ENCODE results near the gene CHMP3.
A peak's percentile ranks its signal among the peaks of the same experiment; 100 is the strongest.
"Not testable (repeated sequence)": the region's sequence is repeated elsewhere in the genome, so short reads cannot be mapped to it uniquely, and the experiment has no call there.

Gene CHMP3

DNA sequence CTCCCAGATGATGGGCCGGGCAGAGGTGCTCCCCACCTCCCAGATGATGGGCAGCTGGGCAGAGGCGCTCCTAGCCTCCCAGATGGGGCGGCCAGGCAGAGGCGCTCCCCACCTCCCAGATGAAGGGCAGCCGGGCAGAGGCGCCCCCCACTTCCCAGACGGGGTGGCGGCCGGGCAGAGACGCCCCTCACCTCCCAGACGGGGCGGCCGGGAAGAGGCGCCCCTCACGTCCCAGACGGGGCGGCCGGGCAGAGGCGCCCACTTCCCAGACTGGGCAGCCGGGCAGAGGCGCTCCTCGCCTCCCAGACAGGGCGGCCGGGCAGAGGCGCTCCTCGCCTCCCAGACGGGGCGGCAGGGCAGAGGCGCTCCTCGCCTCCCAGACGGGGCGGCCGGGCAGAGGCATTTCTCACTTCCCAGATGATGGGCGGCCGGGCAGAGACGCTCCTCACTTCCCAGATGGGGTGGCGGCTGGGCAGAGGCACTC lies 14.3 kb downstream of the CHMP3 start:
- not testable (repeated sequence) for DNase-seq

DNA sequence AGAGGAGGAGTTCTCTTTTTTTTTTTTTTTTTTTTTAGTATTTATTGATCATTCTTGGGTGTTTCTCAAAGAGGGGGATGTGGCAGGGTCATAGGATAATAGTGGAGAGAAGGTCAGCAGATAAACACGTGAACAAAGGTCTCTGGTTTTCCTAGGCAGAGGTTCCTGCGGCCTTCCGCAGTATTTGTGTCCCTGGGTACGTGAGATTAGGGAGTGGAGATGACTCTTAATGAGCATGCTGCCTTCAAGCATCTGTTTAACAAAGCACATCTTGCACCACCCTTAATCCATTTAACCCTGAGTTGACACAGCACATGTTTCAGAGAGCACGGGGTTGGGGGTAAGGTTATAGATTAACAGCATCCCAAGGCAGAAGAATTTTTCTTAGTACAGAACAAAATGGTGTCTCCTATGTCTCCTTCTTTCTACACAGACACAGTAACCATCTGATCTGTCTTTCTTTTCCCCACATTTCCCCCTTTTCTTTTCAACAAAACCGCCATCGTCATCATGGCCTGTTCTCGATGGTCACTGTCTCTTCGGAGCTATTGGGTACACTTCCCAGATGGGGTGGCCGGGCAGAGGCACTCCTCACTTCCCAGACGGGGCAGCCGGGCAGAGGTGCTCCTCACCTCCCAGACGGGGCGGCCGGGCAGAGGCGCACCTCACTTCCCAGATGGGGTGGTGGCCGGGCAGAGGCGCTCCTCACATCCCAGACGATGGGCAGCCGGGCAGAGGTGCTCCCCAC lies 14.9 kb downstream of the CHMP3 start:
- DNase-seq: not testable (repeated sequence)

DNA sequence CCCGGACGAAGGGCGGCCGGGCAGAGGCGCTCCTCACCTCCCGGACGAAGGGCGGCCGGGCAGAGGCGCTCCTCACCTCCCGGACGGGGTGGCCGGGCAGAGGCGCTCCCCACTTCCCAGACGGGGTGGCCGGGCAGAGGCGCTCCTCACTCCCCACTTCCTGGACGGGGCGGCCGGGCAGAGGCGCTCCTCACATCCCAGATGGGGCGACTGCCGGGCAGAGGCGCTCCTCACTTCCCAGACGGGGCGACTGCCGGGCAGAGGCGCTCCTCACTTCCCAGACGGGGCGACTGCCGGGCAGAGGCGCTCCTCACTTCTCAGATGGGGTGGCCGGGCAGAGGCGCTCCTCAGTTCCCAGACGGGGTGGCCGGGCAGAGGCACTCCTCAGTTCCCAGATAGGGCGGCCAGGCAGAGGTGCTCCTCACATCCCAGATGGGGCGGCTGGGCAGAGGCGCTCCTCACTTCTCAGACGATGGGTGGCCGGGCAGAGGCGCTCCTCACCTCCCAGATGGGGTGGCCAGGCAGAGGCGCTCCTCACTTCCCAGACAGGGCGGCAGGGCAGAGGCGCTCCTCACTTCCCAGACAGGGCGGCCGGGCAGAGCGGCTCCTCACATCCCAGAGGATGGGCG lies 17.8 kb downstream of the CHMP3 start:
- DNase-seq: not testable (repeated sequence)

DNA sequence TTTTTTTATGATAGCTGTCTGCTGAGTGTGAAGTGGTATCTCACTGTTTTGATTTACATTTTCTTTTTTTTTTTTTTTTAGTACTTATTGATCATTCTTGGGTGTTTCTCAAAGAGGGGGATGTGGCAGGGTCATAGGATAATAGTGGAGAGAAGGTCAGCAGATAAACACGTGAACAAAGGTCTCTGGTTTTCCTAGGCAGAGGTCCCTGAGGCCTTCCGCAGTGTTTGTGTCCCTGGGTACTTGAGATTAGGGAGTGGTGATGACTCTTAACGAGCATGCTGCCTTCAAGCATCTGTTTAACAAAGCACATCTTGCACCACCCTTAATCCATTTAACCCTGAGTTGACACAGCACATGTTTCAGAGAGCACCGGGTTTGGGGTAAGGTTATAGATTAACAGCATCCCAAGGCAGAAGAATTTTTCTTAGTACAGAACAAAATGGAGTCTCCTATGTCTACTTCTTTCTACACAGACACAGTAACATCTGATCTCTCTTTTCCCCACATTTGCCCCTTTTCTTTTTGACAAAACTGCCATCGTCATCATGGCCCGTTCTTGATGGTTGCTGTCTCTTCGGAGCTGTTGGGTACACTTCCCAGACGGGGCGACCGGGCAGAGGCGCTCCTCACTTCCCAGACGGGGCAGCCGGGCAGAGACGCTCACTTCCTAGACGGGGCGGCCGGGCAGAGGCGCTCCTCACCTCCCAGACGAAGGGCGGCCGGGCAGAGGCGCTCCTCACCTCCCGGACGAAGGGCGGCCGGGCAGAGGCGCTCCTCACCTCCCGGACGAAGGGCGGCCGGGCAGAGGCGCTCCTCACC lies 18.8 kb downstream of the CHMP3 start:
- DNase-seq: not testable (repeated sequence)

DNA sequence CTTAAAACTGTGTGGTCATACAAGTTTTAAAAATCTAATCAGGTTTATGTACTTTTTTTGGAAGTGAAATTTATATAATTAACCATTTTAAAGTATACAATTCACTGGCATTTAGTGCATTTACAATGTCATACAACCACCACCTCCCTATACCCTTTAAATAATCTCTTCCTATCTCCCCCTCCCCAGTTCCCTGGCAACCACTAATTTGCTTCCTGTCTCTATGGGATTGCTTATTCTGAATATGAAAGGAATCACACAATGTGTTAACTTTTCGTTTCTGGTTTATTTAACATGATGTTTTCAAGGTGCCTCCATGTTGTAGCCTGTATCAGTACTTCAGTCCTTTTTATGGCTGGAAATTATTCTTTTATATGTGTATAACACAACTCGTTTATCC lies 19.4 kb downstream of the CHMP3 start:
- no peak for DNase-seq

DNA sequence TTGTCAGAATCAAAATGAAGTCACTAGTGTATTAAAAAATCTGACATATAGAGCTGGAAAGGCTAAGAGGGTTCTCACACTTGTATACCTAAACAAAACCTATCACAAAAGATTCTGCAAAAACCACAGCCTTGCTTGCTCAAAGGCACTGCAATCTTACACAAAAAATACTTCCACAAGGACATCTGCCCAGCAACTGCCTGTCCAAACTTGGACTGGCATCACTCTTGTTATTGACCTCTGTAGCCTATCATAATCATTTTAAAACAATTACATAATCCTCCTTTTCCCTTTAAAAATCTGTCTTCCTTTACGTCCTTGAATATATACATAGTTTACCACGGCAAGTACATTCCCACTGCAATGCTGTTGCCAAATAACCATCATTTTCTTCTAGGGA lies 19.9 kb downstream of the CHMP3 start:
- DNase-seq: no peak

DNA sequence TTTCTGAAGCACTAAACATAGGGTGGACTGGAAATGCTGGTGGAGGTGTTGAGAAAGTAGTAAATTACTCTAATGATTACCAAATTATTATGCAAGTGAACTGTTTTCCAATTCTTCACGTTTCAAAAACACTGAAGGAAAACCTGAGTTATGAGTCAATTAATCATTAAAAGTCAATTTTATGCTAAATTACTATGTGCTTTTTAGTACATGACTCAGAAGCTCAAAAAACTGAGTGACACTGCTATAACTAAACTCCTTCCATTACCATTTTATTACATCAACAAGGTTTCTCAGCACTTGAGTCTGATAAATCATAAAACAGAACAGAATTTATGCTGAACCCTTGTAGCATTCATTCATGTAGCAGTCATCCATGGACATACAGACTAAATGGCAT lies 20.4 kb downstream of the CHMP3 start:
- DNase-seq: no peak

DNA sequence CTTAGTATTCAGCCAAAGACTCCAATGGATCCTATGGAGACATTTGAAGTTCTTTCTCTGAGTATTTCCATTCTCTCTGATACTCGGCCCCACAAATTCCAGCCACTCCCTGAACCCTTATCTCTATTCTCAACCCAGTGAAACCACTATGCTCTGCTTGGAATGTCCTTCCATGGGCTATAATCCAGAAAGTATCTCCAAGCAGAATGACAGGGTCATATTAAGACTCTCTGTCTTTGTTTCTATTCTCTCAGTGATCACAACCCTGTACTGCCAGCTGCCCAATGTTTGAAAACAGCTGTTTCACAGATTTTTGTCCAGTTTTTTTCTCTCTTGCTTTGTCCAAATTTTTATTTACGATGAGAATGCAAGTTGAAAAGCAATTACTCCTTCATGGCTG lies 21.9 kb downstream of the CHMP3 start:
- no peak for DNase-seq

DNA sequence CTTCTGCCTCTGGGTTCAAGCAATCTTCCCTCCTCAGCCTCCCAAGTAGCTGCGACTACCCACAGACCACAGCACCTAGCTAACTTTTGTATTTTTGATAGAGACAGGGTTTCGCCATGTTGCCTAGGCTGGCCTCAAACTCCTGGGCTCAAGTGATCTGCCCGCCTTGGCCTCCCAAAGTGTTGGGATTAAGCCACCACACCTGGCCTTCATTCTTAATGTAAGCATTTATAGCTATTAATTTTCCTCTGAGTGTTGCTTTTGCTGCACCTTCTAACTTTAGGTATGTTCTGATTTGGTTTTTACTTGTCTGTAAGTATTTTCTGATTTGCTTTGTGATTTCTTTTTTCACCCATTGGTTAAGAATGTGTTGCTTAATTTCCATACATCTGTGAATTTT lies 29.7 kb downstream of the CHMP3 start:
- no peak for DNase-seq

DNA sequence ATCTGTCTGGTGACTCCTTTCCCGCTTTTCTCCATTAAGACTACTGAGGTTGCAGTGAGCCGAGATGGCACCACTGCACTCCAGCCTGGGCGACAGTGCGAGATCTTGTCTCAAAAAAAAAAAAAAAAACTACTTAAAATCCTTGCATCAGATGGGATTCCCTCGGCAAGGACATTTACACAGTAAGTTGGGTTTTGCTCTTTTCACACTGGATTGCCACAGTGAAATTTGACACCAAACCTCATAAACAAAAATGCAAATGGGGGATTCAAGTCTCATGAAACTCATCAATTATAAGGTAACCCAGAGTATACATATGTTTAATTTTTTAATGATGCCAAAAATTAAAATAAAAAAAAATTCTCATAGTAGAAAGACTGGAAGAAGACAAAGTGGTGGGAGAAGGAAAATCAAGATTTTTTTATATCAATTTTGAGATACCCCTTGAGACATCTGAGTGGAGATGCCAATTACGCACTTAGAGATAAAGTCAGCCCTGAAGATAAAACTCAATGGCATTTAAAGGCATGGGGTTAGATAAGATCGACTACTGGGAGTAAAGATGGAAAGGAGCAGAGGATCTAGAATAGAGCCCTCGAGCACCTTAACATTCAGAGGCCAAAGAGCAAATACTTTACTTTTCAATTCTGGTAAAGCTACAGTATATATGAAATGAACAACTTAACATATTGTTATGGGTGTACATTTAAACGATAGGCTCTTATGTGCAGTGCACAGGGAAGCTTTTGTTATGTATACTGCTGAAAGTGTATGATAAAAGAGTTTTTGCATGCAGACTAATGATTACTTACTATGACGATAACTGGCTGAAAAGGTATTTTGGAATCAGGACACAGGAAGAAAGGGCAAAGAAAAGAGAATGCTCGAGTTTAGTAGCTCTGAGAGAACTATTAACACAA lies 37.6 kb downstream of the CHMP3 start:
- DNase-seq: no peak

DNA sequence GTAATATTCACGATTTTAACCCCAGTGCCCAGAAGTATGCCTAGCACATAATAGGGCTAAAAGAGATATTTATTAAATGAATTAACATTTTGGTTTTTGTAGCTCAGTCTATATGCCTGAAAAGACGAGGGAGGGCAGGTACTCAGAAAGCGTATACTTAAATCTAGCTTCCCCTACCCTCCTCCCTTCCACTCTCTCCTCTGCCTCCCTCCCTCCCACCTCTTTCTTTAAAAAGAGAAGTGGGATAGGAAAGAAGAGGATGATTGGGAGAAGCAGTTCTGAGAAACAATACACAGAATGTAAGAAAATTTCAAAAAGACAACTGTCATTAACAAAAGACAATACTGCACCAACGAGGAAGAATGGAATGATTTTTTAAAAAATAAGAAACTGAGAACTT lies 39.8 kb downstream of the CHMP3 start:
- DNase-seq: no peak

DNA sequence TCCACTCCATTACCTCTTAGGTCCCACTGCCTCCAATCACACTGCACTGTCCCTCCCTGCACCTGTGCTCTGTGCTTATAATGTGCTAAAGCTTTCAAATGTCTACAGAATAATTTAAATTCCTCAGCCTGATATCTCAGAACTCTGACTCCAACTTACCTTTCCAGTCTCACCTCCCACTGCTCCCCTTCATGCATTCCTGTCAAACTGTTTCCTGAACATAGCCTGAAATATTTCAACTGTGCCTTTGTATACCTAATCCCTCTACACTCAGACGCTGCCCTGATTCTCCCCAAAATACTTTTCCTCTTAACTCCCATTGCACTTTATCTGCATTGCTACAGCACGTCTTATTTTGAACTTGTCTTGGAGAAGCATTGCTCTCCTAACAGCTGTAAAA lies 40.5 kb downstream of the CHMP3 start:
- no peak for DNase-seq

DNA sequence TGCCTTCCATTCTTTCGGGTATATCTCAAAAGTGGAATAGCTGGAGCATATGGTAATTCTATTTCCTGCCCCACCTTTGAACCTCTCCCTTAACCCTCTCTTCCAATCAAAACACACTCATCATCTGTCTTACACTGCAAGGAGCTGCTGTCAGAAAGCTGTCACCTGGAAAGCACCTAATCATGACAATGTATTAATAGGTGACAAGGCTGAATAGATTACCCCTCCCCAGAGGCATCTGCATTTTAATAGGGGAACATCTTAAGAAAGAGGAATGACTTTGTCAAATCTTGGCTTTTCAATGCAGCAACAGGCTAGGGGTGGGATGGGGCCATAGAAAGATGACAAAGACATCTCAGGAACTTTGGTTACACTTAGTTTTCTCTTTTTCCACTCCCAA lies 41.3 kb downstream of the CHMP3 start:
- DNase-seq: no peak

DNA sequence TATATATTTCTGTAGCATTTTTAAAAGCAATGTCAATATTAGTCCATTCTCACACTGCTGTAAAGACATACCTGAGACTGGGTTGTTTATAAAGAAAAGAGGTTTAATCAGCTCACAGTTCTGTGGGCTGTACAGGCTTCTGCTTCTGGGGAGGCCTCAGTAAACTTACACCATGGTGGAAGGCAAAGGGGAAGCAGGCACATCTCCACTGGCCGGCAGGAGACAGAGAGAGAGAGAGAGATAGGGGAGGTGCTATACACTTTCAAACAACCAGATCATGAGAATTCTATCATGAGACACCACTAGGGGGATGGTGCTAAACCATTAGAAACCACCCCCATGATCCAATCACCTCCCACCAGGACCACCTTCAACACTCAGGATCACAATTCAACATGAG lies 43.1 kb downstream of the CHMP3 start:
- no peak for DNase-seq

DNA sequence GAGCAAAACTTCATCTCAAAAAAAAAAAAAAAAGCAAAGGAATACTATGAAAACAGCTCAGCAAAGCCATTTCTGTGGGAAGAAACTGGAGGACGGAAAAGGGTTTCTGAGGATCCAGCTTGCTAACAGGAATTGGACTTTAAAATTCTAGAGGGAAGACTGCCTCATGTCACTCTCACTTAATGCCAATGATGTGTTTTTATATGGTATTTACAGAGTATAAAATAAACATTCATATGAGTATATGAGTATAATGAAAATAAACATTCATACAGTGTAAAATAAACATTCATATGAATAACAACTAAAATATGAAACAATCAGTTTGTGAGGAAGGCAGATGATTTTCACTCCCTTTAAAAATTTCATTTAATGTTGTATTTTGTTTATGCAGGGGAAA lies 43.9 kb downstream of the CHMP3 start:
- DNase-seq: no peak

DNA sequence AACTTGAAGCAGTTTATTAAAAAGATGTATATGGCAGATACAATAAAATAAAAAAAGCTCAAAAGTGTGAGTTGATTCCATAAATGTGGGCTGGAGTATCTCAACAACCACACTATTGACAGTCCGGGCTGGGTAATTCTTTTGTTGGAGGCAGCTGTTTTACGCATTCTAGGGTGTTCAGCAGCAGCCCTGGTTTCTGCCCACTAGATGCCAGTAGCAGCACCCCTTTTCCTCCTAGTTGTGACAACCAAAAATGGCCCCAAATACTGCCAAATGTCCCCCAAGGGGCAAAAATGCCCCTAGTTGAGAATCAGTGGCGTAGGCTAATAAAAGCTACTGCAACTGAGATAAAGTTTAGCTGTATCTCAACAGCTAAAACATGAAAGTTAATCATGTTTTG lies 44.8 kb downstream of the CHMP3 start:
- DNase-seq: peak; percentile 42

DNA sequence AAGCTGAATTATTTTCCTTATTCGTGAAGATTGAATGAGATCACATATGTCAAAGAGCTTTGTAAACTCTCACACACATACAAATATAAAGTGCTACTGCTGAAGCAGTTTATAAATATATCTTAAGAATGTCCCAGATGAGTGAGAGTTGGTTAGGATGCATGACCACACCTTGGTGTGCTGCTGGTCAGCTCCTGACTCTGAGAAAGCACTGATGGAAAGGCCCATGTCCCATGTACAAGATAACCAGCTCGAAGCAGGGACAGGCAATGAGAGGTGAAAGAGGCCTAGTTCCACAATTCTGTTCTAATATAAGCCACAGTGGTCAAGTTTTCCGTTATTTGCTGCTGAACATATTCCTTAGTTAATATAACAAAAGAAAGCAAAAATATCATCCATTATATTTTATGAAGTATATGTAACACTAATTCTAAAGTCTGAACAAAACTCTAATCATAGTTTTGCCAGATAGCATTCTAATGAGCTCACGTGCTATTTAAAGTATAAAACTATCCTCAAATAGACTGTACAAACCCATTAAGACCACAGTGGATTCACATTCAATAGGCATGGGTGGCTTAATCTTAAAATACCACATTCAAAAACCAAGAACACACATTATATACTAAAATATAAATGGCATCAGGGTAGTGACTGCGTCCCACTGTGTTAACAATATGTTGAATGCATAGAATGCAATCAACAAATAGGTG lies 49.1 kb downstream of the CHMP3 start:
- DNase-seq: no peak

DNA sequence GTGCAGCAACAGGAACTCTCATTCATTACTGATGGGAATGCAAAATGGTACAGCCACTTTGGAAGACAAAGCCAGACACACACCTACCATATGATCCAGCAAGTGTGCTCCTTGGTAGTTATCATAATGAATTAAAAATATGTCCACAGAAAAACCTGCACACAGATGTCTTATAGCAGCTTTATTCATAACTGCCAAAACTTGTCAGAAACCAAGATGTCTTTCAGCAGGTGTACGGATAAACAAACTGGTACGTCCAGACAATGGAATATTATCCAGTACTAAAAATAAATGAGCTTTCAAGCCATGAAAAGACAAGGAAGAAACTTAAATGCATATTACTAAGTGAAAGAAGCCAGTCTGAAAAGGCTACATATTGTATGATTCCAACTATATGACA lies 50.4 kb downstream of the CHMP3 start:
- no peak for DNase-seq

DNA sequence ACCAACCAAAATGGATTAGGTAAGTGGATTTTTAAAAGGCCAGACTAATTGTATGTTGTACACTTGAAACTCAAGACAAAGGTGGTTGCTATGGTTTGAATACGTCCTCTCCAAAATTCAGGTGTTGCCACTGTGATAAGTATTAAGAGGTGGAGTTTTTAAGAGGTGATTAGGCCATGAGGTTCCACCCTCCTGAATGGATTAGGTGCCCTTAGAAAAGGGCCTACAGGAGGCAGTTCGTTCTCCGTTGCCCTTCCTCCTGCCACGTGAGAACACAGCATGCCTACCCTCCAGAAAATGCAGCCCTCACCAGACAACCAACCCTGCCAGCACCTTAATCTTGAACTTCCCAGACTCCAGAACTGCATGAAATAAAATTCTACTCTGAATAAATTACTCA lies 51.2 kb downstream of the CHMP3 start:
- no peak for DNase-seq

DNA sequence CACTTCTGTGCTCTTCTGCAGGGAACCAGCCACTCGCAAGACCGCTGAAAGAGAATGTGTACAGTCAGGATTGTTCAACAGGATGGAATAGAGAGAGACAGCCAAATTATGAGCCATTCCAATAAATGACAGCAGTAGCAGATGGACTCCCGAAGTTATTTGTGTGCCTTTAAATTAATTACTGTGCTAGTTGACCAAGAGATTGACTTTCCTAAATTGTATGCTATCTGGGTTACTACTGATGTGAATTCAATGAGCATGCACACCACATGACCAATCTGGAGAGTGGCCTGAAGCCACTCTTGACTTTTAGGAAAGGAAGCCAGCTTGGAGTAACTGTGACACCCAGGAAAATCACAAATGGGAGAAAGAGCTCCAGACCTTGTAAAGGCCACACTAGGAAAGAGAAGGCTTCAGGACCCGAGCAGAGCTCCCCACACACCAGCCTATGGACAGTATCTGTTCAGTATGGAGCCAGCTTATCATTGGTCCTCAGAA lies 52.8 kb downstream of the CHMP3 start:
- DNase-seq: no peak

DNA sequence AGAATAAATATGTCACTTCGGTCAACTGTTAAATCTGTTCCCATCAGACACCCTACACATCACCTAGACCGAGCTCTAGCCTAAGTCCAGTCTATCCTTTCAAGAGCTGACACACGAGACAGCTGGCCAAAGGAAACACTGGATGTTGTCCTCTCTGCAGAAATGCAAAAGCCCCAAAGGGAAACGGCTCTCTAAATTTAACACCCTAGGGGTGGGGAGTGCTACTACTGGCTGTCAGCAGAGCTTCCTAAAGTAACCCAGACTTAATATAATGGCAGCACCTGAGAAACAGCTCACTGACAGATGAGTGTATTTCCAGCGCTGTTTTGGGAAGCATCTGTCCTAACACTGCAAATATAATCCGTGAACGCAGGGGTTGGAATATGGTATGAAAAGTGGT lies 55.6 kb downstream of the CHMP3 start:
- no peak for DNase-seq
